AG04449 (cell line): ENCODE results near the gene PTPRF.

Experiments used
- CTCF ChIA-PET: fragments of 350-600 bp; formaldehyde crosslinking; extraction: SDS; loops from one replicate; lab custom pipeline; 2021; ENCODE audit warnings: antibody characterized with exemption; lab: Yijun Ruan, JAX
- POLR2A ChIA-PET: fragments of 400-600, 350-600 bp; formaldehyde crosslinking; extraction: SDS; loops from one replicate; lab custom pipeline; 2020; ENCODE audit warnings: antibody characterized with exemption, inconsistent platforms; lab: Yijun Ruan, JAX
- DNase-seq: peaks from one replicate; pipeline ENCODE4 v3.0.0-alpha.2; 2010; ENCODE audit warnings: low read depth, low spot score
- H3K4me3 ChIP-seq: 2 replicates; pipeline ENCODE4 v1.5.1; 2011; ENCODE audit warnings: low read depth, mild to moderate bottlenecking, control low read depth, low read length
- CTCF ChIP-seq: IDR thresholded peaks from one replicate; pipeline ENCODE4 v1.5.1; 2011; ENCODE audit warnings: mild to moderate bottlenecking, moderate library complexity, low read length, control low read depth, inconsistent platforms; ENCODE audit not compliant: insufficient read depth; ENCODE audit errors: missing control alignments

The PTPRF gene

DNA sequence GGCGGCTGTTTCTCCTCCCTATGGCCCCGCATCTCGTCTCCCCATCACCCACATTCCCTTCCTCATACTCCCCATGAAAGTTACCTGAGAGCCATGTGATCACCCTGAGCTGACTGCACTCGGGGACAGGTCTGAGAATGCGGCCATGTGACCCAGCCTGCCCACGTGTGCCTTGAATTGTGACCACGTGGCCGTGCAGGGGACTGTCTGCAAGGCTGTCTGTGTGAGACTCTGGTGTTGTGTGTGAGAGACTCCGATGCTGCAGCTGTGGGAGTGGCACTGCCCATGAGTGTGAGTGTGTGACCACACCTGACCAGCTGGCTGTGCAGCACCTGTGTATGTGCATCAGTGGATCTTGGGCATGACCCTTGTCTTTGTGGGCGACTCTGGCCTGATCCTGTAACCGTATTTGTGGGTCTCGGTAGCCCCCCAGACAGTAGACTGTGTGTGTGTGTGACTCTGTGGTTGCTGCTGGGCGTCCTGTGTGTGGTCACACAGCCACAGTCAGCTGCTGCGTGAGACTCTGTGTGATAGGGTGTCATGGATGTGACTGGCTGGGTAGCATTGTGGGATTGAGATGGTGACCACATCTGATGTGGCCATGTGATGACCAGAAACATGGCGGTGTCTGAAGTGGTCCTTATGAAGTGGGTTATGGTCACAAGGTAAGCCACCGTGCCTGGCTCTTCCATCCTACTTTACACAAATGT is 62.4 kb downstream of the PTPRF start:
- POLR2A ChIA-PET, result no interaction called here
- CTCF ChIA-PET, result no interaction called here

DNA sequence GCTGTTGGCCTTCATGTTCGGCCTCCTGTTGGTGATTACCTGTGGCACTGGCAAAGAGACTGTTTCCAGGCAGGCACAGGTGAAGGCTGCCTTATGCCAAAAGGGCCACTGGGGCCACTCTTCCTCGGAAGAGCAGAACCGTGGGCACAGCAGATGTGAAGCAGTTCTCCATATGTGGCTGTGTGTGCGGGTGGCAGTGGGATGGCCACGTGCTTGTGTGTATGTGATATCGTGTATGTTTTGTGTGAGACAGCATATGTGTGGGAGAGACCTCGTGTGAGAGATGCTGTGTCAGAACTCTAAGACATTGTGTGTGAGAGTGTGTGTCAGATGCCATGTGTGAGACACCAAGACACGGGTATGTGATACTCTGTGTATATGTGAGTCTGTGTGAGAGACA is 65.9 kb downstream of the PTPRF start:
- H3K4me3 ChIP-seq, result no peak overlapping the region
- DNase-seq, result no peak
- POLR2A ChIA-PET, result no interaction called here
- TF ChIP-seq CTCF, result no peak
- CTCF ChIA-PET, result no interaction called here

More for the DNA sequence above, 62.4 kb downstream of the PTPRF start:
- no peak overlapping the region for H3K4me3 ChIP-seq
- no peak for TF ChIP-seq CTCF
- DNase-seq, result no peak

DNA sequence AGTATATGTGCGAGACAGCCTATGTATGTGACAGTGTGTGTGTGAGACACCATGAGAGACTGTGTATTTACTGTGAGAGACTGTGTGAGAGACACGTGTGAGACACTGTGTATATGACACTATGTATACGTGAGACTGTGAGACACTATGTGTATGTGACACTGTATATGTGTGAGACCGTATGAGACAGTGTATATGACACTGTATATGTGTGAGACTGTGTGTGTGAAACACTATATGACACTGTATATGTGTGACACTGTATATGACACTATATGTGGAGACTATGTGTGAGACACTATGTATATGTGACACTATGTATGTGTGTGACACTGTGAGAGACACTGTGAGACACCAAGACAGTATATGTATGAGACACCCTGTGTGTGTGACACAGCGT is 66.3 kb downstream of the PTPRF start:
- TF ChIP-seq CTCF, result no peak
- ChIA-PET CTCF (no interaction called here), POLR2A (no interaction called here)
- DNase-seq, result no peak
- no peak overlapping the region for H3K4me3 ChIP-seq

DNA sequence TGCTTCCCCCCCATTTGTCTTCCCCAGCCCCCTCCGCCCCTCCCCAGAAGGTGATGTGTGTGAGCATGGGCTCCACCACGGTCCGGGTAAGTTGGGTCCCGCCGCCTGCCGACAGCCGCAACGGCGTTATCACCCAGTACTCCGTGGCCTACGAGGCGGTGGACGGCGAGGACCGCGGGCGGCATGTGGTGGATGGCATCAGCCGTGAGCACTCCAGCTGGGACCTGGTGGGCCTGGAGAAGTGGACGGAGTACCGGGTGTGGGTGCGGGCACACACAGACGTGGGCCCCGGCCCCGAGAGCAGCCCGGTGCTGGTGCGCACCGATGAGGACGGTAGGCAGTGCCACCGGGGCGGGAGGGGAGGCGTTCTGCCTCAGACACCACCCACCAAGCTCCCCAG is 67.0 kb downstream of the PTPRF start:
- no peak for DNase-seq
- no peak overlapping the region for H3K4me3 ChIP-seq
- POLR2A ChIA-PET, result no interaction called here
- CTCF ChIA-PET, result interaction anchor here (1.4 kb wide), 1 partner anchor 9 kb away, joined by 4 read pairs; no protein-coding TSS in a partner anchor
- no peak for TF ChIP-seq CTCF

- no peak overlapping the region for H3K4me3 ChIP-seq
- no peak for TF ChIP-seq CTCF
- ChIA-PET POLR2A (no interaction called here), CTCF (interaction anchor here (1.4 to 1.5 kb wide), 3 partner anchors 10 to 69 kb away, joined by 3 to 4 read pairs (median 3); partner anchors contain the start of gene PTPRF)
- DNase-seq, result no peak
Observed at GRCh38 chr1:43598622-43599021, 67.9 kb downstream of the PTPRF start.

DNA sequence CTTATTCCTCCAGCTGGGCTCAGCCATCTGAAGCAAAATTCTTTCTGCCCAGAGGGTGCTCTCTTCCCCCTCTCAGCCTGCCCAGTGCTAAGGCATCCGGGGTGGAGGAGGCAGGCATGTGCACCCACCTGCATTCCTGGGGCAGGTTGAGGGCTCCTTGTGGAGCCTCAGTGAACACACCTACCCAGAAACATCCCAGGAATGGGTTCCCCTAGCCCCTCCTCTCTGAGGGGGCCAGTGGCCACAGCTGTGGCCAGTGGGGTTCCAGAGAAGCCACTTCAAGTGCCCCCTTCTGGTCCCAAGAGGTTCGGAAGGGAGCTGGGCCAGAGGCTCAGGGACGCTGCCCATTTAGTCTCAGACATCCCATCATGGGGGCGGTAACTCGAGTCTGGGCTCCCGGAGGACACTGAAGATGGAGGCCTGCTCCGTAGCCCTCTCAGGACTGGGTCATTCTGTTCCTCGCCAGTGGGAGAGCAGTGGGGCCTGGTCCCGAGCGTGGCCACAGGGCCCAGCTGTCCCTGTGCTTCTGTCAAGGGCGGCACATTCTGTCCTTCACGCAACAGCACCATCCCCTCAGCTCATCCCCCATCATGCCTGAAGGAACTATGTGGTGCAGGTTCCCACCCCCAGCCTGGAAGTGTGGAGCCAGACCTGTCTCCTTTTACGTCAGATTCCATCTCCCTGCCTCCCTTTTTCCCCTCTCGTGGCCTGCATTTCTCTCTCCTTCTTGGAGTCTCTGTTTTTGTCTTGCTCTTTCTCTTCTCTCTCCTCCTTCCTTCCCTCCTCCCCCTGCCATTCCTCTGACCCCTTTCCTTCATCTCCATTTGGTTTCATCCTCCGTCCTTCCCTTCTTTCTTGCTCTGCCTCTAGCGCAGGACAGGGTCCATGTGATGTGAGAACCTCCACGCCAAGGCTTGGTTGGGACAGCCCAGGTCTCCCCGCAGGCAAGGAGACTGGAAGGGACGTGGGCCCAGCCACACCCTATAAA is 69.6 kb downstream of the PTPRF start:
- CTCF ChIA-PET, result interaction anchor here (0.9 to 1.5 kb wide), 2 partner anchors 13 to 70 kb away, joined by 3 read pairs; partner anchors contain the start of gene PTPRF
- no peak for TF ChIP-seq CTCF
- POLR2A ChIA-PET, result no interaction called here
- no peak overlapping the region for H3K4me3 ChIP-seq
- DNase-seq, result no peak
